GM23338 (cell line): ENCODE measurements around the gene CDKN1A. TPM values are rescaled to one million over a fixed set of nuclear protein-coding genes. Genes with fewer than 3 reads are reported as not detected.

Experiments
- ATAC-seq: fragments of 200-7000 bp; cut with Tn5 transposase; 3 replicates; pipeline ENCODE4 v1.9.1; 2020
- DNase-seq: peaks from one replicate; pipeline ENCODE4 v3.0.0-alpha.2; 2015; ENCODE audit warnings: low spot score
- H2AFZ ChIP-seq: fragments of 200-600 bp; sonication (generic); 2 replicates; pipeline ENCODE4 v1.8.0; 2016; ENCODE audit warnings: antibody characterized with exemption, mild to moderate bottlenecking, moderate library complexity
- H3F3A ChIP-seq: fragments of 200-600 bp; sonication (generic); replicated peaks from 2 replicates; pipeline ENCODE4 v1.8.0; 2017; ENCODE audit warnings: antibody characterized with exemption, mixed run types, low read depth
- H3K27ac ChIP-seq: fragments of 200-600 bp; sonication (generic); 2 replicates; pipeline ENCODE4 v1.6.1; 2016; ENCODE audit warnings: low read depth
- H3K27me3 ChIP-seq: fragments of 200-600 bp; sonication (generic); 2 replicates; pipeline ENCODE4 v1.8.0; 2016; ENCODE audit warnings: mild to moderate bottlenecking, mixed run types, moderate library complexity; ENCODE audit not compliant: insufficient read depth
- H3K36me3 ChIP-seq: fragments of 200-600 bp; sonication (generic); 2 replicates; pipeline ENCODE4 v1.8.0; 2016; ENCODE audit warnings: mild to moderate bottlenecking; ENCODE audit not compliant: insufficient read depth
- H3K4me1 ChIP-seq: fragments of 200-600 bp; sonication (generic); 2 replicates; pipeline ENCODE4 v1.8.0; 2016; ENCODE audit warnings: mild to moderate bottlenecking, moderate library complexity; ENCODE audit not compliant: insufficient read depth
- H3K4me2 ChIP-seq: fragments of 200-600 bp; sonication (generic); 2 replicates; pipeline ENCODE4 v1.7.1; 2017; ENCODE audit warnings: mixed run types
- H3K4me3 ChIP-seq: fragments of 200-600 bp; sonication (generic); 2 replicates; pipeline ENCODE4 v1.6.1; 2016; ENCODE audit warnings: mixed run types
- H3K79me2 ChIP-seq: fragments of 200-600 bp; sonication (generic); replicated peaks from 2 replicates; pipeline ENCODE4 v1.8.0; 2017; ENCODE audit warnings: mild to moderate bottlenecking; ENCODE audit not compliant: insufficient read depth
- H3K9me2 ChIP-seq: fragments of 200-600 bp; sonication (generic); 2 replicates; pipeline ENCODE4 v1.8.0; 2017; ENCODE audit not compliant: insufficient read depth
- H4K20me1 ChIP-seq: fragments of 200-600 bp; sonication (generic); replicated peaks from 2 replicates; pipeline ENCODE4 v1.8.0; 2017; ENCODE audit warnings: mild to moderate bottlenecking; ENCODE audit not compliant: insufficient read depth
- H3K27ac Mint-ChIP-seq: 2 replicates; pipeline ENCODE4 v1.8.0; 2020; ENCODE audit warnings: inconsistent platforms, mild to moderate bottlenecking, moderate library complexity, mixed read lengths
- H3K27me3 Mint-ChIP-seq: 3 replicates; pipeline ENCODE4 v1.8.0; 2022; ENCODE audit warnings: low read depth, mild to moderate bottlenecking, moderate library complexity, mixed read lengths, inconsistent platforms; ENCODE audit not compliant: insufficient read depth, poor library complexity
- H3K36me3 Mint-ChIP-seq: 3 replicates; pipeline ENCODE4 v1.8.0; 2021; ENCODE audit warnings: low read depth, mild to moderate bottlenecking, inconsistent platforms, moderate library complexity, mixed read lengths
- H3K4me1 Mint-ChIP-seq: 3 replicates; pipeline ENCODE4 v1.8.0; 2020; ENCODE audit warnings: mild to moderate bottlenecking, inconsistent platforms, mixed read lengths
- H3K4me3 Mint-ChIP-seq: 3 replicates; pipeline ENCODE4 v1.8.0; 2021; ENCODE audit warnings: moderate library complexity, mild to moderate bottlenecking, inconsistent platforms, mixed read lengths
- H3K9me3 Mint-ChIP-seq: 3 replicates; pipeline ENCODE4 v1.8.0; 2020; ENCODE audit warnings: moderate library complexity, mild to moderate bottlenecking, inconsistent platforms, mixed read lengths
- CREB1 ChIP-seq: fragments of 250-450 bp; sonication (Bioruptor Pico); IDR thresholded peaks from 2 replicates; pipeline ENCODE4 v1.5.0; 2020; ENCODE audit warnings: low read depth, mild to moderate bottlenecking, moderate library complexity
- CTCF ChIP-seq, 2 experiments: fragments of 200-600 bp in 1 of 2; sonication (generic) in 1 of 2; conservative IDR thresholded peaks; 2 replicates each; pipeline versions ENCODE4 v1.5.1 to v1.6.1; 2016 to 2017; ENCODE audit warnings: antibody characterized with exemption in 2 of 2, low read depth in 2 of 2, mild to moderate bottlenecking in 2 of 2, moderate library complexity in 1 of 2
- ETS1 ChIP-seq: IDR thresholded peaks from 2 replicates; pipeline ENCODE4 v1.6.1; 2016; ENCODE audit warnings: antibody characterized with exemption
- EZH2 ChIP-seq: fragments of 200-600 bp; sonication (generic); IDR thresholded peaks from one replicate; pipeline ENCODE4 v1.8.0; 2017; ENCODE audit warnings: antibody characterized with exemption, mild to moderate bottlenecking, low read depth; ENCODE audit not compliant: unreplicated experiment
- EZH2phosphoT487 ChIP-seq: fragments of 200-600 bp; sonication (generic); IDR thresholded peaks from one replicate; pipeline ENCODE4 v1.8.1; 2018; ENCODE audit warnings: antibody characterized with exemption; ENCODE audit not compliant: unreplicated experiment
- JUNB ChIP-seq: IDR thresholded peaks from one replicate; pipeline ENCODE4 v1.6.1; 2016; ENCODE audit warnings: antibody characterized with exemption; ENCODE audit not compliant: unreplicated experiment
- POLR2AphosphoS5 ChIP-seq: IDR thresholded peaks from 2 replicates; pipeline ENCODE4 v1.6.1; 2016; ENCODE audit warnings: antibody characterized with exemption, low read depth
- STAT1 ChIP-seq: IDR thresholded peaks from one replicate; pipeline ENCODE4 v1.6.1; 2016; ENCODE audit warnings: antibody characterized with exemption; ENCODE audit not compliant: unreplicated experiment
- ZNF331 ChIP-seq: fragments of 250-450 bp; sonication (Bioruptor Pico); IDR thresholded peaks from 2 replicates; pipeline ENCODE4 v1.5.0; 2020; ENCODE audit warnings: low read depth, mild to moderate bottlenecking, moderate library complexity
- ZNF462 ChIP-seq: fragments of 250-450 bp; sonication (Bioruptor Pico); IDR thresholded peaks from 2 replicates; pipeline ENCODE4 v1.5.0; 2020; ENCODE audit warnings: mild to moderate bottlenecking, moderate library complexity
- polyA plus RNA-seq: library from polyadenylated mRNA; unstranded; fragments of >200 nt; fragmentation: Nextera tagmentation; extraction: Ambion mirVana; gene quantifications from 2 replicates; pipeline ENCODE4 v1.2.1, GENCODE V29; 2016
- total RNA-seq: library from RNA; depleted of rRNA; stranded (reverse); fragments of >200 nt; shearing (Covaris generic); gene quantifications from 2 replicates; pipeline ENCODE4 v1.2.3, GENCODE V29; 2014

The CDKN1A gene
- total and polyA plus RNA-seq, 2 experiments from 2014 or later, result 31.5 to 45.6 TPM

- ATAC-seq, result peak; percentile 42; the same call in 2 of the 3 replicates
- no peaks in the 10 kb centered on the region; the same call in 2 of the 3 replicates for H3K36me3 Mint-ChIP-seq
- no peaks in the 10 kb centered on the region for H3K36me3 ChIP-seq
- no peaks in the 10 kb centered on the region for H3K27me3 ChIP-seq
- no peaks in the 10 kb centered on the region; the same call in 2 of the 3 replicates for H3K9me3 Mint-ChIP-seq
- no peak overlapping the region for H3K27ac ChIP-seq
- no peak for TF ChIP-seq CTCF (conservative IDR thresholded peaks at IDR 0.05; ENCODE audit: low read depth in 2 of 2)
- no peak for TF ChIP-seq STAT1
- no peak for TF ChIP-seq ZNF331 (CRISPR knock-in tag)
- no peak for TF ChIP-seq ETS1
- TF ChIP-seq EZH2, result no peak
- TF ChIP-seq CREB1 (CRISPR knock-in tag), result no peak
- no peak for TF ChIP-seq EZH2phosphoT487
- TF ChIP-seq JUNB, result no peak
- no peak for TF ChIP-seq ZNF462
- no peak for TF ChIP-seq POLR2AphosphoS5
- H3K4me1 Mint-ChIP-seq, result peaks cover 8% of the 10 kb centered on the region
- peaks cover 4% of the 10 kb centered on the region; the same call in 1 of the 2 replicates for H3K4me1 ChIP-seq
- no peaks in the 10 kb centered on the region for H3F3A ChIP-seq
- no peaks in the 10 kb centered on the region for H3K79me2 ChIP-seq
- H3K4me3 ChIP-seq, result no peak overlapping the region
- H2AFZ ChIP-seq, result no peak overlapping the region
- H3K4me3 Mint-ChIP-seq, result no peak overlapping the region
- no peaks in the 10 kb centered on the region for H4K20me1 ChIP-seq
- H3K27ac Mint-ChIP-seq, result no peak overlapping the region
- H3K4me2 ChIP-seq, result no peak overlapping the region
- no peaks in the 10 kb centered on the region for H3K9me2 ChIP-seq
- no peak for DNase-seq
- peaks cover 7% of the 10 kb centered on the region for H3K27me3 Mint-ChIP-seq
Observed at GRCh38 chr6:36642913-36643817, 35.3 kb upstream of the CDKN1A start.
